Endothelial cell of umbilical vein (primary cell): Measurements from ENCODE around the gene AHRR. TPM values are rescaled to one million over a fixed set of nuclear protein-coding genes. Genes with fewer than 3 reads are reported as not detected.

Experiments
- BruUV-seq: library from RNA; stranded (reverse); fragments of 400-500 nt; replicated peaks from 2 replicates; lab custom pipeline; 2021; lab: Mats Ljungman, UMichigan
- CTCF ChIA-PET: fragments of 300-600, 350-600 bp; sonication (Branson Sonifier 250); formaldehyde crosslinking; loops from one replicate; lab custom pipeline; 2021; ENCODE audit warnings: antibody characterized with exemption, inconsistent platforms; lab: Charles Lee
- POLR2A ChIA-PET: fragments of 300-600, 350-600 bp; sonication (Branson Sonifier 250); formaldehyde crosslinking; loops from one replicate; lab custom pipeline; 2021; ENCODE audit warnings: antibody characterized with exemption, inconsistent platforms; lab: Charles Lee
- DNase-seq: peaks from one replicate; pipeline ENCODE4 v3.0.0-alpha.2; 2011; ENCODE audit warnings: low read depth, low spot score
- FAIRE-seq: peaks from 2 replicates; lab custom pipeline; 2011; peaks lifted over from hg19 to GRCh38; lab: Jason Lieb, UNC
- H2AFZ ChIP-seq: 2 replicates; pipeline ENCODE4 v1.6.0; 2012; ENCODE audit warnings: low read depth, low read length, control low read depth, inconsistent platforms
- H3K27ac ChIP-seq: 2 replicates; pipeline ENCODE4 v1.5.1; 2011; ENCODE audit warnings: low read depth, mild to moderate bottlenecking, control low read depth, low read length, moderate library complexity; ENCODE audit not compliant: insufficient read depth
- H3K27me3 ChIP-seq, 2 experiments: 2 replicates each; pipeline versions ENCODE4 v1.6.0 to v1.6.1; 2011; ENCODE audit warnings: low read length in 2 of 2, mixed read lengths in 1 of 2; ENCODE audit not compliant: control insufficient read depth in 2 of 2, insufficient read depth in 2 of 2
- H3K36me3 ChIP-seq, 2 experiments: 2 replicates in 1 of 2; 3 replicates in 1 of 2; pipeline ENCODE4 v1.5.1; 2011; ENCODE audit warnings: low read length in 2 of 2, mild to moderate bottlenecking in 1 of 2, moderate library complexity in 1 of 2; ENCODE audit not compliant: control insufficient read depth in 2 of 2, insufficient read depth in 2 of 2; ENCODE audit errors: extremely low read depth in 1 of 2
- H3K4me1 ChIP-seq: 3 replicates; pipeline ENCODE4 v1.5.1; 2011; ENCODE audit warnings: mild to moderate bottlenecking, low read length; ENCODE audit not compliant: control insufficient read depth, insufficient read depth; ENCODE audit errors: extremely low read depth
- H3K4me2 ChIP-seq: 2 replicates; pipeline ENCODE4 v1.6.1; 2011; ENCODE audit warnings: low read length, control low read depth, mixed read lengths; ENCODE audit not compliant: insufficient read depth
- H3K4me3 ChIP-seq, 3 experiments: fragments of 200-600 bp in 1 of 3; sonication (generic), shearing (Covaris generic) in 1 of 3; replicated peaks in 1 of 3; 2 replicates each; pipeline ENCODE4 v1.5.1; 2011 to 2016; ENCODE audit warnings: control low read depth in 3 of 3, low read length in 3 of 3, mild to moderate bottlenecking in 2 of 3, inconsistent platforms in 1 of 3, low read depth in 1 of 3, moderate library complexity in 1 of 3; ENCODE audit not compliant: insufficient read depth in 1 of 3
- H3K79me2 ChIP-seq: 2 replicates; pipeline ENCODE4 v1.6.0; 2012; ENCODE audit warnings: low read length, inconsistent platforms; ENCODE audit not compliant: control insufficient read depth, insufficient read depth
- H3K9ac ChIP-seq: replicated peaks from 2 replicates; pipeline ENCODE3; 2011; ENCODE audit warnings: low read length, control low read depth; ENCODE audit not compliant: insufficient read depth; ENCODE audit errors: extremely low read depth
- H3K9me1 ChIP-seq: replicated peaks from 3 replicates; pipeline ENCODE4 v1.6.0; 2011; ENCODE audit warnings: mild to moderate bottlenecking, low read length; ENCODE audit not compliant: control insufficient read depth, insufficient read depth; ENCODE audit errors: extremely low read depth
- H3K9me3 ChIP-seq: replicated peaks from 2 replicates; pipeline ENCODE4 v1.5.1; 2012; ENCODE audit warnings: low read length, inconsistent platforms; ENCODE audit not compliant: control insufficient read depth, insufficient read depth
- H4K20me1 ChIP-seq: replicated peaks from 2 replicates; pipeline ENCODE3; 2011; ENCODE audit warnings: mild to moderate bottlenecking, low read length; ENCODE audit not compliant: control insufficient read depth, insufficient read depth; ENCODE audit errors: extremely low read depth
- CTCF ChIP-seq, 2 donors: IDR thresholded peaks; 1 replicate in 1 of 2; 2 replicates in 1 of 2; pipeline ENCODE4 v1.5.1; 2011; ENCODE audit warnings: low read length in 2 of 2, mild to moderate bottlenecking in 2 of 2, moderate library complexity in 2 of 2, control low read depth in 1 of 2, inconsistent platforms in 1 of 2, low read depth in 1 of 2; ENCODE audit not compliant: insufficient read depth in 1 of 2; ENCODE audit errors: extremely low read depth in 1 of 2
- EZH2 ChIP-seq: IDR thresholded peaks from 2 replicates; pipeline ENCODE4 v1.6.1; 2012; ENCODE audit warnings: borderline replicate concordance, low read depth, mild to moderate bottlenecking, moderate library complexity, low read length, inconsistent platforms; ENCODE audit not compliant: severe bottlenecking
- FOS ChIP-seq: IDR thresholded peaks from 2 replicates; pipeline ENCODE4 v1.6.1; 2011; ENCODE audit warnings: mild to moderate bottlenecking, low read length, moderate library complexity, borderline replicate concordance; ENCODE audit not compliant: insufficient read depth
- GATA2 ChIP-seq: IDR thresholded peaks from 2 replicates; pipeline ENCODE4 v1.7.0; 2011; ENCODE audit warnings: low read depth, mild to moderate bottlenecking, moderate library complexity, mixed read lengths, low read length; ENCODE audit not compliant: insufficient read length, insufficient read depth
- JUN ChIP-seq: IDR thresholded peaks from 2 replicates; pipeline ENCODE4 v1.6.1; 2011; ENCODE audit warnings: borderline replicate concordance, low read depth; ENCODE audit not compliant: insufficient read length, insufficient read depth
- MAX ChIP-seq: IDR thresholded peaks from 2 replicates; pipeline ENCODE4 v1.6.1; 2011; ENCODE audit not compliant: insufficient read depth, insufficient read length
- MYC ChIP-seq: IDR thresholded peaks from one replicate; pipeline ENCODE4 v1.6.1; 2011; ENCODE audit warnings: mild to moderate bottlenecking, low read depth, low read length
- POLR2A ChIP-seq: IDR thresholded peaks from 2 replicates; pipeline ENCODE4 v1.6.1; 2012; ENCODE audit warnings: low read depth, mild to moderate bottlenecking, control low read depth, low read length
- POLR2AphosphoS5 ChIP-seq: IDR thresholded peaks from 2 replicates; pipeline ENCODE4 v1.6.1; 2012; ENCODE audit warnings: low read depth, mild to moderate bottlenecking, control low read depth, low read length, moderate library complexity; ENCODE audit not compliant: insufficient read depth
- dilution Hi-C: fragments of 300-500 bp; cut with MboI; formaldehyde crosslinking; loops from one replicate; pipeline ENCODE4 v1.15.0; 2019; ENCODE audit warnings: low sequenced_read_pairs; ENCODE audit not compliant: extremely low pct_ligation_motif_present
- intact Hi-C: fragments of 100-400 bp; cut with micrococcal nuclease; formaldehyde crosslinking; loops from one replicate; pipeline ENCODE4 v1.10.0; 2022
- polyA plus RNA-seq, 4 experiments: library from polyadenylated mRNA; depleted of rRNA in 3 of 4; stranded (reverse) in 3 of 4; unstranded in 1 of 4; fragments of >200 nt; gene quantifications; 2 replicates each; pipeline versions ENCODE4 v1.2.1 to v1.2.3, GENCODE V29; 2011 to 2012; ENCODE audit warnings: missing spikeins in 1 of 4
- total RNA-seq: library from RNA; stranded (reverse); gene quantifications from 2 replicates; pipeline ENCODE4 v1.2.3, GENCODE V29; 2021

Gene AHRR
- total and polyA plus RNA-seq, 2 donors (not counting 3 experiments of a cell fraction or from before 2014, with no cell fraction given): 3.1 to 7.3 TPM

- no peak for FAIRE-seq
- H4K20me1 ChIP-seq: no peaks in the 10 kb centered on the region
- H2AFZ ChIP-seq: no peak overlapping the region
- no peak overlapping the region for H3K4me2 ChIP-seq
- H3K9ac ChIP-seq: no peak overlapping the region
- no peaks in the 10 kb centered on the region for H3K9me1 ChIP-seq
- intact Hi-C loops (loop anchor here (1.0 to 10.0 kb wide), 3 partner anchors 115 to 358 kb away; no protein-coding TSS in a partner anchor), dilution Hi-C loops (no loop called here)
- H3K9me3 ChIP-seq: no peaks in the 10 kb centered on the region
- ChIA-PET CTCF (interaction anchor here (0.7 to 5.6 kb wide), 28 partner anchors 10 to 587 kb away, joined by 3 to 94 read pairs (median 4); partner anchors contain the start of genes CCDC127, EXOC3 and SDHA), POLR2A (no interaction called here)
- no peak overlapping the region for H3K4me3 ChIP-seq
- no peak for TF ChIP-seq CTCF (IDR thresholded peaks at IDR 0.05; ENCODE audit: extremely low read depth in 1 of 2, insufficient read depth in 1 of 2, low read depth in 1 of 2, low read length in 2 of 2)
- no peak for TF ChIP-seq MAX
- TF ChIP-seq MYC: no peak
- TF ChIP-seq POLR2A: no peak
- no peak for TF ChIP-seq FOS
- no peak for TF ChIP-seq POLR2AphosphoS5
- no peak for TF ChIP-seq GATA2
- no peak for TF ChIP-seq EZH2
- no peak for TF ChIP-seq JUN
- BruUV-seq: no TSS peak
- peaks cover 7% of the 10 kb centered on the region for H3K79me2 ChIP-seq
- peaks cover 2 to 8% of the 10 kb centered on the region in 2 experiments for H3K27me3 ChIP-seq
- DNase-seq: no peak
- no peak overlapping the region for H3K27ac ChIP-seq
- peaks cover 0 to 16% of the 10 kb centered on the region in 2 experiments for H3K36me3 ChIP-seq
- peaks cover 7% of the 10 kb centered on the region for H3K4me1 ChIP-seq
Measured at GRCh38 chr5:316210-317085, 5.1 kb upstream of the AHRR start.
